Chondrocyte (in vitro differentiated cells): ENCODE data around the gene BRMS1L. TPM values are rescaled to one million over a fixed set of nuclear protein-coding genes. Genes with fewer than 3 reads are reported as not detected.
A peak's percentile ranks its signal among the peaks of the same experiment; 100 is the strongest.

ENCODE experiments used
- DNase-seq: peaks from one replicate; pipeline ENCODE4 v3.0.0; 2021; ENCODE audit warnings: mixed read lengths, low spot score
- H3K27ac Mint-ChIP-seq: one replicate; pipeline ENCODE4 v1.8.0; 2021; ENCODE audit warnings: mild to moderate bottlenecking, moderate library complexity, mixed read lengths; ENCODE audit not compliant: unreplicated experiment
- H3K27me3 Mint-ChIP-seq: 2 replicates; pipeline ENCODE4 v1.8.0; 2021; ENCODE audit warnings: low read depth, mixed read lengths
- H3K36me3 Mint-ChIP-seq: 2 replicates; pipeline ENCODE4 v1.8.0; 2021; ENCODE audit warnings: low read depth, mixed read lengths
- H3K4me1 Mint-ChIP-seq: 2 replicates; pipeline ENCODE4 v1.8.0; 2021; ENCODE audit warnings: low read depth, mild to moderate bottlenecking, mixed read lengths
- H3K4me3 Mint-ChIP-seq: one replicate; pipeline ENCODE4 v1.8.0; 2021; ENCODE audit warnings: mild to moderate bottlenecking, moderate library complexity, mixed read lengths; ENCODE audit not compliant: unreplicated experiment
- H3K9me3 Mint-ChIP-seq: 2 replicates; pipeline ENCODE4 v1.8.0; 2021; ENCODE audit warnings: low read depth, mixed read lengths
- CTCF ChIP-seq: fragments of 200-600 bp; sonication (generic); IDR thresholded peaks from 2 replicates; pipeline ENCODE4 v1.5.0; 2021; ENCODE audit warnings: antibody characterized with exemption, mild to moderate bottlenecking, moderate library complexity
- total RNA-seq: library from RNA; stranded (reverse); gene quantifications from 3 replicates; pipeline ENCODE4 v1.2.1, GENCODE V29; 2021

Gene BRMS1L
- total RNA-seq, 1 donor from 2014 or later, result 9.5 TPM

GRCh38 chr14:35878272-35879150, 52.4 kb downstream of the BRMS1L start:
- DNase-seq, result no peak
- peak overlapping the region; percentile 95 for H3K27ac Mint-ChIP-seq
- H3K4me1 Mint-ChIP-seq, result peaks cover 36% of the 10 kb centered on the region

GRCh38 chr14:35879151-35879648, 53.1 kb downstream of the BRMS1L start:
- no peaks in the 10 kb centered on the region for H3K27me3 Mint-ChIP-seq
- no peaks in the 10 kb centered on the region for H3K36me3 Mint-ChIP-seq
- peak overlapping the region; percentile 49 for H3K4me3 Mint-ChIP-seq
- DNase-seq, result no peak
- no peak for TF ChIP-seq CTCF
- peak overlapping the region; percentile 95 for H3K27ac Mint-ChIP-seq
- peaks cover 39% of the 10 kb centered on the region for H3K4me1 Mint-ChIP-seq
- no peaks in the 10 kb centered on the region for H3K9me3 Mint-ChIP-seq

More at GRCh38 chr14:35878272-35879150, 52.4 kb downstream of the BRMS1L start:
- peak; percentile 16 for TF ChIP-seq CTCF
- H3K36me3 Mint-ChIP-seq, result no peaks in the 10 kb centered on the region
- peak overlapping the region; percentile 49 for H3K4me3 Mint-ChIP-seq
- H3K27me3 Mint-ChIP-seq, result no peaks in the 10 kb centered on the region
- no peaks in the 10 kb centered on the region for H3K9me3 Mint-ChIP-seq

- H3K4me1 Mint-ChIP-seq, result peaks cover 39% of the 10 kb centered on the region
- no peaks in the 10 kb centered on the region for H3K9me3 Mint-ChIP-seq
- H3K36me3 Mint-ChIP-seq, result no peaks in the 10 kb centered on the region
- TF ChIP-seq CTCF, result peak; percentile 83
- no peaks in the 10 kb centered on the region for H3K27me3 Mint-ChIP-seq
- H3K27ac Mint-ChIP-seq, result peak overlapping the region; percentile 95
- no peak for DNase-seq
- no peak overlapping the region for H3K4me3 Mint-ChIP-seq
These were observed 53.6 kb downstream of the BRMS1L start for GRCh38 chr14:35879654-35880249.

GRCh38 chr14:35881280-35881679, 55.1 kb downstream of the BRMS1L start:
- H3K27ac Mint-ChIP-seq, result no peak overlapping the region
- no peak for TF ChIP-seq CTCF
- peaks cover 39% of the 10 kb centered on the region for H3K4me1 Mint-ChIP-seq
- H3K9me3 Mint-ChIP-seq, result no peaks in the 10 kb centered on the region
- no peaks in the 10 kb centered on the region for H3K27me3 Mint-ChIP-seq
- DNase-seq, result no peak
- H3K4me3 Mint-ChIP-seq, result no peak overlapping the region
- H3K36me3 Mint-ChIP-seq, result no peaks in the 10 kb centered on the region

GRCh38 chr14:35883677-35884293, 57.6 kb downstream of the BRMS1L start:
- H3K4me1 Mint-ChIP-seq, result peaks cover 15% of the 10 kb centered on the region
- TF ChIP-seq CTCF, result peak; percentile 84
- no peak overlapping the region for H3K4me3 Mint-ChIP-seq
- H3K27ac Mint-ChIP-seq, result no peak overlapping the region
- H3K27me3 Mint-ChIP-seq, result peaks cover 3% of the 10 kb centered on the region
- no peak for DNase-seq
- H3K9me3 Mint-ChIP-seq, result peaks cover 3% of the 10 kb centered on the region
- peaks cover 1% of the 10 kb centered on the region for H3K36me3 Mint-ChIP-seq
